GM10248 (cell line): ENCODE measurements around the gene THEMIS2.

Source experiments
- CTCF ChIA-PET: fragments of 300-600 bp; sonication (Branson Sonifier 250); formaldehyde crosslinking; extraction: SDS; loops from one replicate; lab custom pipeline; 2021; ENCODE audit warnings: antibody characterized with exemption; lab: Yijun Ruan, JAX
- POLR2A ChIA-PET: fragments of 350-650 bp; sonication (Branson Sonifier 250); formaldehyde crosslinking; extraction: SDS; loops from one replicate; lab custom pipeline; 2020; ENCODE audit warnings: antibody characterized with exemption; lab: Yijun Ruan, JAX
- DNase-seq: peaks from one replicate; pipeline ENCODE4 v3.0.0; 2012; ENCODE audit errors: extremely low spot score
- TF ChIP-seq, protein P1 (sequence below): IDR thresholded peaks from 2 replicates; pipeline ENCODE4 v1.5.1; 2012; ENCODE audit warnings: mild to moderate bottlenecking, low read depth; ENCODE audit errors: extremely low read depth, missing control alignments, control extremely low read depth

THEMIS2 gene

DNA sequence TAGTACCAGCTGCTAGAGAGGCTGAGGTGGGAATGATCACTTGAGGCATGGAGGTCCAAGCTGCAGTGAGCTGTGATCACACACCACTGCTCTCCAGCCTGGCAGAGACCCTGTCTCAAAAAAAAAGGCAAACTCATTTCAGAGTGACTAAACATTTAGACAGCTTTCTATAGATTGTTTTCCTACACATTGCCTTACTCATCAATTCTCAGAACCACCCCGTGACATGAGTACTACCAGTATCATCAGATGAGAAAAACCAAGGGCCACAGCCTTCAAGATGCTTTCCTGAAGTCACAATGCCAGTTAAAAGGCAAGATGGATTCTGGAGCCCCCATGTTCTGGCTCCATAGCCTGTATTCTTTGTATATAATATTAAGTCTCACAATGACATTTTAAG lies 40.1 kb downstream of the THEMIS2 start:
- POLR2A ChIA-PET = interaction anchor here (0.6 to 1.8 kb wide), 2 partner anchors 22 to 323 kb away, joined by 3 to 7 read pairs; no protein-coding TSS in a partner anchor
- CTCF ChIA-PET = interaction anchor here (1.1 kb wide), 1 partner anchor 52 kb away, joined by 3 read pairs; no protein-coding TSS in a partner anchor
- no peak for DNase-seq
- TF ChIP-seq, protein P1, sequence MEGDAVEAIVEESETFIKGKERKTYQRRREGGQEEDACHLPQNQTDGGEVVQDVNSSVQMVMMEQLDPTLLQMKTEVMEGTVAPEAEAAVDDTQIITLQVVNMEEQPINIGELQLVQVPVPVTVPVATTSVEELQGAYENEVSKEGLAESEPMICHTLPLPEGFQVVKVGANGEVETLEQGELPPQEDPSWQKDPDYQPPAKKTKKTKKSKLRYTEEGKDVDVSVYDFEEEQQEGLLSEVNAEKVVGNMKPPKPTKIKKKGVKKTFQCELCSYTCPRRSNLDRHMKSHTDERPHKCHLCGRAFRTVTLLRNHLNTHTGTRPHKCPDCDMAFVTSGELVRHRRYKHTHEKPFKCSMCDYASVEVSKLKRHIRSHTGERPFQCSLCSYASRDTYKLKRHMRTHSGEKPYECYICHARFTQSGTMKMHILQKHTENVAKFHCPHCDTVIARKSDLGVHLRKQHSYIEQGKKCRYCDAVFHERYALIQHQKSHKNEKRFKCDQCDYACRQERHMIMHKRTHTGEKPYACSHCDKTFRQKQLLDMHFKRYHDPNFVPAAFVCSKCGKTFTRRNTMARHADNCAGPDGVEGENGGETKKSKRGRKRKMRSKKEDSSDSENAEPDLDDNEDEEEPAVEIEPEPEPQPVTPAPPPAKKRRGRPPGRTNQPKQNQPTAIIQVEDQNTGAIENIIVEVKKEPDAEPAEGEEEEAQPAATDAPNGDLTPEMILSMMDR = no peak

DNA sequence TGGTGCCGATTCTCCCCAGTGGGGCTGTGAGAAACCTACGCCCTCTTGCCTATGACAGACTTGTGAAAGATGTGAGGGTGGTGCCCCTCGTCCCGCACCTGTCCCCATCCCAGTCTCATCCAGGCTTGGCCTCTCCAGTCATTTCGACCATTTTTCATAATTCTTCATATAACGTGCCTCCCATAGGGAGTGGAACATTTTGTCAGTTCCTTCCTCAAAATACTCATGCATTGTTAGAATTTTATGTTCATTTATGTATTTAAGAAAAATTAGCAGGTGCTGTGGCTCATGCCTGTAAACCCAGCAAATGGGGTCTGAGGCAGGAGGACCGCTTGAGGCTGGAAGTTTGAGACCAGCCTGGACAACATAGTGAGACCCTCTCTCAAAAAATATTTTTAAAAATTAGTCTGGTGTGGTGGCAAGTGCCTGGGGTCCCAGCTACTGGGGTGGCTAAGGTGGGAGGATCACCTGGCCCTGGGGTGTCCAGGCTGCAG lies 42.8 kb downstream of the THEMIS2 start:
- ChIA-PET CTCF (no interaction called here), POLR2A (no interaction called here)
- no peak for DNase-seq
- TF ChIP-seq, protein P1 = no peak

DNA sequence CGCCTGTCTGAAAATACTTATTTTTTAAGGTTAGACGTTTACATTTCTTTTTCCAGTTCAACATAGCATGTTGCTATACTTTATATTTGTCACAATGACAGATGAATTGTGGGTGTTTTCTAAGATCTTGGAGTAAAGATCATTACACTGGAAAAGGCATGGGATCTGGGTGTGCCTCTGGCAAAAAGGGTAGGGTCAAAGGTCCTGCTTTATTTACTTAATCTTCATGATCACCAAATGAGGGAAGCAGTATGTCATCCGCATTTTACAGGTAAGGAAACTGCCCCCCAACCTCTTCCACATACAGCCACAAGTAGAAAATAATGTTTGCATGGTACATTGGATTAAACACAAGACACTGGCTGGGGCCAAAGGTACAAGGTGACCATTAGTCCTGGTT lies 49.9 kb downstream of the THEMIS2 start:
- CTCF ChIA-PET = no interaction called here
- TF ChIP-seq, protein P1 = no peak

DNA sequence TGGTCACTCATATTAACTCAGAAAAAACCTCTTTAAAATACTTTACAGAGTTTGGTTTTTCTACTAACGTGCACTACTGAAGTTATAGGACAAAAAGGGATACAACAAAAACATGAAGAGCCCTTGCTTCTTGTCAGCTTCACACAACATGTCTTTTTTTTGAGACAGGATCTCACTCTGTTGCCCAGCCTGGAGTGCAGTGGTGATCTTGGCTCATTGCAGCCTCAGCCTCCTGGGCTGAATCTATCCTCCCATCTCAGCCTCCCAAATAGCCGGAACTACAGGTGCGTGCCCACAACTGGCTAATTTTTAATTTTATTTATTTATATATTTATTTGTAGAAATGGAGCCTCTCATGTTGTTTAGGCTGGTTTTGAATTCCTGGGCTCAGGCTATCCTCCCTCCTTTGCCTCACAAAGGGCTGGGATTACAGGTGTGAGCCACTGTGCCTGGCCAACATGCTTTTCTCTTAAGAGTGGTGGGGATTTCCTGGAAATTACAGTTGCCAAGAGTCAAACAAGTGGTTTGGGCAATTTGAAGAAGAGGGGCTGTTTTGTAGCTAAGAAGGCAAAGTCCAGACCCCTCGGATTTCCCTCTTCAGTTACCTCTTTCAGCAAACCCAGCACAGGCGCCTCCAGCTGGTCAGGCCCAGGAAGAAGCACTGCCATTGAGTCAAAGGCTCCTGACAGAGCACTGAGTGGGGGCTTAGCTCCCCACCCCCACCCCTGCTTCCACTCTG lies 56.0 kb downstream of the THEMIS2 start:
- DNase-seq = no peak
- TF ChIP-seq, protein P1 = no peak
- CTCF ChIA-PET = interaction anchor here (1.0 to 1.9 kb wide), 3 partner anchors 13 to 96 kb away, joined by 3 to 6 read pairs (median 3); no protein-coding TSS in a partner anchor
- POLR2A ChIA-PET = no interaction called here

More for the DNA sequence above, 49.9 kb downstream of the THEMIS2 start:
- POLR2A ChIA-PET = no interaction called here
- DNase-seq = no peak

DNA sequence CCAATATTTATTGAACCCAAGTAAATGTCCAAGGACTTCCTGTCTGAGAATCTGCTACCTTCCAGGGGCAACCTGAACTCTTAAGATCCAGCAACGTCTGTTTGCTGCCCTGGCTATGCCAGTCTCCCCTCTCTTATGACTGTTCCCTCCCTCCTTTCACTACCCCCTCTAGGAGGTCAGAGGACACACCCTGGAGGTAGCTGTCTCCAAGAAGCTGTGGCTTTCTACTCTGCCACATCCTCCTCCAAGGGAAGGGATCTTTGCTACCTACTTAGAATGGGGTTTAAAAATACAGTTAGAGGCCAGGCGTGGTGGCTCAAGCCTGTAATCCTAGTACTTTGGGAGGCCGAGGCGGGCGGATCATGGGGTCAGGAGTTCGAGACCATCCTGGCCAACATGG lies 58.8 kb downstream of the THEMIS2 start:
- DNase-seq = no peak
- ChIA-PET POLR2A (no interaction called here), CTCF (interaction anchor here (1.3 to 1.6 kb wide), 3 partner anchors 8 to 24 kb away, joined by 4 to 6 read pairs (median 4); no protein-coding TSS in a partner anchor)
- TF ChIP-seq, protein P1 = no peak

DNA sequence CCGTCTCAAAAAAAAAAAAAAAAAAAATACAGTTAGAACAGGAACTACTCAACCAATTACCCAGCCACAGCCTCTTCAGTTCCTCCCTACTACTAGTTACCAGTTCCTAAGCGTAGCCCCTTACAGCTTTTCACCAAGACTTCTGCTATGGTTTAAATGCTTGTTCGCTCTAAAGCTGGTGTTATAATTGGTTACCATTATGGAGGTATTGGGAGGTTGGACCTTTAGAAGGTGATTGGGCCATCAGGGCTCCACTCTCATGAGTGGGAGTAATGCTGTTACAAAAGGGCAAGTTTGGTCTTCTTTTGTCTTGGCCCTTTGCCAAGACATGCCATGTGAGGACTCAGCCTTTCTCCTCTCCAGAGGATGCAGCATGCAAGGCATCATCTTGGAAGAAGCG lies 59.4 kb downstream of the THEMIS2 start:
- TF ChIP-seq, protein P1 = no peak
- ChIA-PET CTCF (interaction anchor here (1.5 kb wide), 1 partner anchor 24 kb away, joined by 4 read pairs; no protein-coding TSS in a partner anchor), POLR2A (no interaction called here)
- DNase-seq = no peak
